Measurements from ENCODE around the gene ZNF738. TPM values are rescaled to one million over a fixed set of nuclear protein-coding genes. Genes with fewer than 3 reads are reported as not detected.

Gene ZNF738
- total and polyA plus RNA-seq, 2 donors (not counting 3 experiments of a cell fraction or from before 2014, with no cell fraction given), result 10.1 to 14.8 TPM

GRCh38 chr19:21326169-21326568 lies 32.6 kb upstream of the ZNF738 start:
- CTCF ChIA-PET, result no interaction called here
- Histone ChIP-seq H3K9ac (replicated peaks; ENCODE audit: extremely low read depth, insufficient read depth, low read length) (no peak overlapping the region), H3K9me3 (replicated peaks; ENCODE audit: control insufficient read depth, insufficient read depth, low read length) (no peaks in the 10 kb centered on the region), H3K36me3 (ENCODE audit: control insufficient read depth in 2 of 2, extremely low read depth in 1 of 2, insufficient read depth in 2 of 2, low read length in 2 of 2) (no peaks in the 10 kb centered on the region), H3K79me2 (ENCODE audit: control insufficient read depth, insufficient read depth, low read length) (peaks cover 49% of the 10 kb centered on the region), H3K4me3 (replicated peaks in 1 of 3; ENCODE audit: insufficient read depth in 1 of 3, low read depth in 1 of 3, low read length in 3 of 3) (no peak overlapping the region), H3K27ac (ENCODE audit: insufficient read depth, low read depth, low read length) (no peak overlapping the region), H2AFZ (ENCODE audit: low read depth, low read length) (no peak overlapping the region), H3K27me3 (ENCODE audit: control insufficient read depth in 2 of 2, insufficient read depth in 2 of 2, low read length in 2 of 2) (no peaks in the 10 kb centered on the region), H3K9me1 (replicated peaks; ENCODE audit: control insufficient read depth, extremely low read depth, insufficient read depth, low read length) (no peaks in the 10 kb centered on the region), H3K4me2 (ENCODE audit: insufficient read depth, low read length) (no peak overlapping the region), H4K20me1 (replicated peaks; ENCODE audit: control insufficient read depth, extremely low read depth, insufficient read depth, low read length) (no peaks in the 10 kb centered on the region), H3K4me1 (ENCODE audit: control insufficient read depth, extremely low read depth, insufficient read depth, low read length) (peaks cover 6% of the 10 kb centered on the region)
- DNase-seq (ENCODE audit: low read depth, low spot score), result no peak
- POLR2A ChIA-PET, result no interaction called here
- BruUV-seq (replicated peaks), result no TSS peak
- no peak for FAIRE-seq
- intact Hi-C loops (cut with micrococcal nuclease), result loop anchor here (10.0 kb wide), 1 partner anchor 181 kb away; the partner anchor contains the start of gene ZNF431
- TF ChIP-seq POLR2AphosphoS5 (IDR thresholded peaks at IDR 0.05; ENCODE audit: insufficient read depth, low read depth, low read length) (no peak), EZH2 (IDR thresholded peaks at IDR 0.05; ENCODE audit: borderline replicate concordance, low read depth, low read length, severe bottlenecking) (no peak), POLR2A (IDR thresholded peaks at IDR 0.05; ENCODE audit: low read depth, low read length) (no peak), GATA2 (IDR thresholded peaks at IDR 0.05; ENCODE audit: insufficient read depth, insufficient read length, low read depth, low read length) (no peak), MYC (IDR thresholded peaks at IDR 0.05; ENCODE audit: low read depth, low read length) (no peak), CTCF (IDR thresholded peaks at IDR 0.05; ENCODE audit: extremely low read depth in 1 of 2, insufficient read depth in 1 of 2, low read depth in 1 of 2, low read length in 2 of 2) (no peak), MAX (IDR thresholded peaks at IDR 0.05; ENCODE audit: insufficient read depth, insufficient read length) (no peak), JUN (IDR thresholded peaks at IDR 0.05; ENCODE audit: borderline replicate concordance, insufficient read depth, insufficient read length, low read depth) (no peak), FOS (IDR thresholded peaks at IDR 0.05; ENCODE audit: borderline replicate concordance, insufficient read depth, low read length) (no peak)
- dilution Hi-C loops (cut with MboI; ENCODE audit: extremely low pct_ligation_motif_present, low sequenced_read_pairs), result no loop called here
